CD14-positive monocyte (primary cell): ENCODE data around the gene ZFP92. TPM values are rescaled to one million over a fixed set of nuclear protein-coding genes. Genes with fewer than 3 reads are reported as not detected.

ENCODE experiments used
- DNase-seq, 3 donors: peaks; one replicate each; pipeline ENCODE4 v3.0.0-alpha.2; 2011 to 2022
- H2AFZ ChIP-seq: 2 replicates; pipeline ENCODE4 v1.6.0; 2012; ENCODE audit warnings: mild to moderate bottlenecking, low read depth, low read length, inconsistent platforms; ENCODE audit not compliant: insufficient read depth, poor library complexity, severe bottlenecking
- H3K27ac ChIP-seq, 2 donors: 1 replicate in 1 of 2; 2 replicates in 1 of 2; pipeline ENCODE4 v1.5.1; 2012 to 2013; ENCODE audit warnings: low read length in 2 of 2, control low read depth in 1 of 2, inconsistent platforms in 1 of 2, low read depth in 1 of 2, mild to moderate bottlenecking in 1 of 2
- H3K27me3 ChIP-seq, 2 donors: one replicate each; pipeline versions ENCODE4 v1.6.0 to v1.6.1; 2011 to 2013; ENCODE audit warnings: low read length in 2 of 2; ENCODE audit not compliant: control insufficient read depth in 2 of 2, insufficient read depth in 2 of 2
- H3K36me3 ChIP-seq, 2 donors: replicated peaks in 1 of 2; 1 replicate in 1 of 2; 2 replicates in 1 of 2; pipeline versions ENCODE4 v1.5.1 to v1.6.1; 2012 to 2013; ENCODE audit warnings: low read length in 2 of 2, control low read depth in 1 of 2, inconsistent platforms in 1 of 2, mild to moderate bottlenecking in 1 of 2; ENCODE audit not compliant: insufficient read depth in 2 of 2, control insufficient read depth in 1 of 2
- H3K4me1 ChIP-seq, 2 donors: 1 replicate in 1 of 2; 2 replicates in 1 of 2; pipeline versions ENCODE4 v1.5.1 to v1.6.1; 2012 to 2013; ENCODE audit warnings: low read length in 2 of 2, control low read depth in 1 of 2, inconsistent platforms in 1 of 2, mild to moderate bottlenecking in 1 of 2, moderate library complexity in 1 of 2; ENCODE audit not compliant: insufficient read depth in 2 of 2, control insufficient read depth in 1 of 2
- H3K4me2 ChIP-seq: replicated peaks from 2 replicates; pipeline ENCODE3; 2012; ENCODE audit warnings: low read length, moderate library complexity, mild to moderate bottlenecking; ENCODE audit not compliant: poor library complexity, severe bottlenecking; ENCODE audit errors: extremely low read depth
- H3K4me3 ChIP-seq, 3 experiments: fragments of 200-600 bp in 1 of 3; sonication (generic) in 1 of 3; replicated peaks in 1 of 3; 1 replicate in 2 of 3; 2 replicates in 1 of 3; pipeline ENCODE4 v1.5.1; 2011 to 2013; ENCODE audit warnings: low read length in 3 of 3, mild to moderate bottlenecking in 3 of 3, control low read depth in 2 of 3, low read depth in 2 of 3, inconsistent platforms in 1 of 3, moderate library complexity in 1 of 3
- H3K79me2 ChIP-seq: 2 replicates; pipeline ENCODE4 v1.6.0; 2012; ENCODE audit warnings: mild to moderate bottlenecking, control low read depth, inconsistent platforms, low read length, moderate library complexity; ENCODE audit not compliant: insufficient read depth
- H3K9ac ChIP-seq: 2 replicates; pipeline ENCODE4 v1.6.0; 2017; ENCODE audit warnings: low read length, mild to moderate bottlenecking; ENCODE audit not compliant: insufficient read depth, poor library complexity, severe bottlenecking
- H3K9me3 ChIP-seq, 2 donors: replicated peaks in 1 of 2; 1 replicate in 1 of 2; 2 replicates in 1 of 2; pipeline versions ENCODE4 v1.5.1 to v1.6.1; 2012 to 2013; ENCODE audit warnings: low read length in 2 of 2, control low read depth in 1 of 2; ENCODE audit not compliant: control insufficient read depth in 1 of 2, insufficient read depth in 1 of 2
- H4K20me1 ChIP-seq: 2 replicates; pipeline ENCODE4 v1.6.0; 2012; ENCODE audit warnings: mild to moderate bottlenecking, low read length, control low read depth, moderate library complexity; ENCODE audit not compliant: insufficient read depth
- H3K27ac Mint-ChIP-seq, 7 donors: one replicate each; pipeline ENCODE4 v1.8.0; 2020; ENCODE audit warnings: mild to moderate bottlenecking in 7 of 7, mixed read lengths in 7 of 7, moderate library complexity in 6 of 7, inconsistent platforms in 2 of 7
- H3K27me3 Mint-ChIP-seq, 3 donors: one replicate each; pipeline ENCODE4 v1.8.0; 2021 to 2022; ENCODE audit warnings: low read depth in 3 of 3, mild to moderate bottlenecking in 3 of 3, mixed read lengths in 3 of 3, moderate library complexity in 3 of 3, inconsistent platforms in 1 of 3
- H3K36me3 Mint-ChIP-seq, 2 donors: one replicate each; pipeline ENCODE4 v1.8.0; 2020; ENCODE audit warnings: mixed read lengths in 2 of 2, inconsistent platforms in 1 of 2, mild to moderate bottlenecking in 1 of 2
- H3K4me1 Mint-ChIP-seq: one replicate; pipeline ENCODE4 v1.8.0; 2020; ENCODE audit warnings: mild to moderate bottlenecking, mixed read lengths
- H3K4me3 Mint-ChIP-seq, 2 donors: one replicate each; pipeline ENCODE4 v1.8.0; 2020; ENCODE audit warnings: mild to moderate bottlenecking in 2 of 2, mixed read lengths in 2 of 2, moderate library complexity in 1 of 2
- H3K9me3 Mint-ChIP-seq, 7 donors: one replicate each; pipeline ENCODE4 v1.8.0; 2020 to 2022; ENCODE audit warnings: mixed read lengths in 7 of 7, mild to moderate bottlenecking in 6 of 7, moderate library complexity in 6 of 7, inconsistent platforms in 2 of 7
- WGBS: methylation state at CpG from one replicate; pipeline ENCODE4 v1.1.5; 2013; ENCODE audit warnings: missing lambda C conversion rate; ENCODE audit not compliant: insufficient coverage; 5-methylcytosine and 5-hydroxymethylcytosine counted together
- intact Hi-C, 2 donors: fragments of 100-400 bp; cut with micrococcal nuclease; formaldehyde crosslinking; loops; one replicate each; pipeline versions ENCODE4 v1.15.0 to v1.15.1; 2023
- polyA plus RNA-seq, 3 donors: library from polyadenylated mRNA; depleted of rRNA in 1 of 3; unstranded in 2 of 3; stranded (reverse) in 1 of 3; fragments of 300-500 nt in 2 of 3; fragments of >200 nt in 1 of 3; fragmentation: Illumina TruSeq in 2 of 3; gene quantifications; 1 replicate in 2 of 3; 2 replicates in 1 of 3; pipeline ENCODE4 v1.2.3, GENCODE V29; 2012 to 2021
- TF ChIP-seq, protein P1 (sequence below): fragments of 200-600 bp; IDR thresholded peaks from one replicate; pipeline ENCODE4 v1.8.0; 2022; ENCODE audit warnings: antibody characterized with exemption, mild to moderate bottlenecking

The ZFP92 gene
- polyA plus RNA-seq, 3 donors: 0.04 to 0.96 (median 0.13) TPM

DNA sequence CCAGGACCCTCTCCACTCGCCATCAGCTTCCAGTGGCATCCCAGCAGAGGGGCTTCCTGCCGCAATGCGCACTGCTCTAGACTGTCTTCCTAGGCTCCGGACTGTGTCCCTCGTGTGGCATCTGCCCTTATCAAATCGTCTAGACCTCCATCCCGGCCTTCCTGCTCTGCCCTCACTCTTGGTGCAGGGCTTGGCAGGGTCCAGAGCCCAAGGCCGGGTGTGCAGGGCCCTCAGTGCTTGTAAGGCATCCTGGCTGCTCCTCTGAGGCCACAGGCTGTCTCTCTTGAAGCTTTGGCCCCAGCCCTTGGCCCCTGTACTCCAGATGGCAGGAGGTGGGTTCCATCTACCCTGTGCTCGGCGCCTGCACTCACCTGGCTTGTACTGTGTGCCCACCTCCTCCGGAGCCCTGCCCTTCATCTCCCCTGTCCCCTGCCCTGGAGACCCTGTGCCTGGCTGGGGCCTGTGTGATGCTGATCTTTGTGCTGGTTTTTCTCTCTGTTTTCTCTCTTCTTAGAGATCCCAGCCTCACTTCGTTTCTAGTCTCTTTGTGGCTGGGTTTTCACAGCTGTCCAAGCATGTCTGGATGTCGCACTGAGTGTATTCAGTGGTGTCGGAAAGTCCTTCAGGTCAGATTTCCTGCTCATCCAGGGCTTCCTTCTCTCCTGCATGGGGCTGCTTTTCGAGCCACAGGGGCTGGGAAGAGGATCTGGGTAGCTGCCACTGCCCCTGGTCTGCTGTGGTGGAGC, 38.3 kb downstream of the ZFP92 start:
- H3K4me1 ChIP-seq: no peaks in the 10 kb centered on the region
- peaks cover 29 to 33% of the 10 kb centered on the region in 2 donors for H3K36me3 ChIP-seq
- intact Hi-C loops: no loop called here
- TF ChIP-seq, protein P1, sequence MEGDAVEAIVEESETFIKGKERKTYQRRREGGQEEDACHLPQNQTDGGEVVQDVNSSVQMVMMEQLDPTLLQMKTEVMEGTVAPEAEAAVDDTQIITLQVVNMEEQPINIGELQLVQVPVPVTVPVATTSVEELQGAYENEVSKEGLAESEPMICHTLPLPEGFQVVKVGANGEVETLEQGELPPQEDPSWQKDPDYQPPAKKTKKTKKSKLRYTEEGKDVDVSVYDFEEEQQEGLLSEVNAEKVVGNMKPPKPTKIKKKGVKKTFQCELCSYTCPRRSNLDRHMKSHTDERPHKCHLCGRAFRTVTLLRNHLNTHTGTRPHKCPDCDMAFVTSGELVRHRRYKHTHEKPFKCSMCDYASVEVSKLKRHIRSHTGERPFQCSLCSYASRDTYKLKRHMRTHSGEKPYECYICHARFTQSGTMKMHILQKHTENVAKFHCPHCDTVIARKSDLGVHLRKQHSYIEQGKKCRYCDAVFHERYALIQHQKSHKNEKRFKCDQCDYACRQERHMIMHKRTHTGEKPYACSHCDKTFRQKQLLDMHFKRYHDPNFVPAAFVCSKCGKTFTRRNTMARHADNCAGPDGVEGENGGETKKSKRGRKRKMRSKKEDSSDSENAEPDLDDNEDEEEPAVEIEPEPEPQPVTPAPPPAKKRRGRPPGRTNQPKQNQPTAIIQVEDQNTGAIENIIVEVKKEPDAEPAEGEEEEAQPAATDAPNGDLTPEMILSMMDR: no peak
- H3K9ac ChIP-seq: no peak overlapping the region
- no peaks in the 10 kb centered on the region for H3K4me1 Mint-ChIP-seq
- H3K9me3 Mint-ChIP-seq: no peaks in the 10 kb centered on the region
- H3K4me2 ChIP-seq: no peak overlapping the region
- peaks cover 0 to 8% (median 0%) of the 10 kb centered on the region in 3 donors for H3K27me3 Mint-ChIP-seq
- H4K20me1 ChIP-seq: no peaks in the 10 kb centered on the region
- H2AFZ ChIP-seq: no peak overlapping the region
- no peaks in the 10 kb centered on the region for H3K27me3 ChIP-seq
- H3K36me3 Mint-ChIP-seq: peaks cover 18 to 31% of the 10 kb centered on the region in 2 donors
- no peaks in the 10 kb centered on the region for H3K9me3 ChIP-seq
- H3K27ac Mint-ChIP-seq: peak overlapping the region in 2 of 7 donors; percentile 4 to 55
- H3K4me3 ChIP-seq: no peak overlapping the region
- no peak overlapping the region for H3K27ac ChIP-seq
- WGBS: 96% methylated on average over 6 of the region's 15 CpGs
- no peaks in the 10 kb centered on the region for H3K79me2 ChIP-seq
- no peak overlapping the region for H3K4me3 Mint-ChIP-seq
- no peak for DNase-seq

DNA sequence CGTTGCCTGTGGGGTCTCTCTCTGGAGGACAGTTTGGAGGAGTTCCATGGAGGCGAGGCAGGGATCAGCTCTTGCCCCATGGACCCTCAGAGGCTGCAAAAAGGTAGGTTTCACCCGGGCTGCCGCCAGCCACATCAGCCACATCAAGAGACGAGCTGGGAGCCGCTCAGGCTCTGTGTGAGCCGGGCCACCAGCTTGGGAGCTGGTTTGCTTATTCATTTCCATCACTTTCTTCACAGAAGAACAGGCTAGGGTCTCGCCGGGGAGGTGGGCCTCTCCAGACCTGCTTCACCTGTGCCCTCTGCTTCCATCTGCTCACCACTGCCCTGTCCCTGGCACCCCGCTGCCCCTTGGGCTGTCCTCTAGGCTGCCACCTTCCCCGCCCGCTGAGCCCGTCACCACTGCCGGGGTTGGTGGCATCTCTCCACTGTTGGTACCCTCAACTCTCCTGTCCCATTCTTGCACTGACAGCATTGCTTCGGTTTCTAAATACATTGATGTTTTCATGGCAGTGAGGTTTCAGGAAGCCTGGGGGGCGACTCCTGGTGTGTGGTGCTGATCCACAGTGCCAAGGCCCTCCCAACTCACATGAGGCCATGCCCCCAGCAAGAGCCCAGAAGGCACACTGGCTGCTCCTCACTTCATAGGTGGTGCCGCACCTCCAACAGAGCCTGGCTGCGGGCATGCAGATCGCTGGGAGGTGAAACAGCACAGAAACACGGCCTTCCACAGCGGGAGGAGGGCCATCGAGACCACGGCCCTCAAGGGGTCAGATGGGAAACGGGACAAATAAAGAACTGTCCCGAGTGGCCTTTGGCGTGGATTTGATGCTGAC, 39.1 kb downstream of the ZFP92 start:
- Mint-ChIP-seq H3K27ac (no peak overlapping the region), H3K27me3 (peaks cover 0 to 8% (median 0%) of the 10 kb centered on the region in 3 donors), H3K4me1 (no peaks in the 10 kb centered on the region), H3K4me3 (no peak overlapping the region), H3K36me3 (peaks cover 22 to 38% of the 10 kb centered on the region in 2 donors), H3K9me3 (no peaks in the 10 kb centered on the region)
- Histone ChIP-seq H4K20me1 (no peaks in the 10 kb centered on the region), H3K9ac (no peak overlapping the region), H3K36me3 (peaks cover 36 to 41% of the 10 kb centered on the region in 2 donors), H3K4me3 (no peak overlapping the region), H3K27ac (no peak overlapping the region), H3K4me2 (no peak overlapping the region), H3K4me1 (no peaks in the 10 kb centered on the region), H2AFZ (no peak overlapping the region), H3K9me3 (no peaks in the 10 kb centered on the region), H3K27me3 (no peaks in the 10 kb centered on the region), H3K79me2 (no peaks in the 10 kb centered on the region)
- 98% methylated on average over 9 of the region's 26 CpGs for WGBS
- TF ChIP-seq, protein P1: no peak
- DNase-seq: no peak
- intact Hi-C loops: no loop called here
